Stimulated activated CD8-positive, alpha-beta memory T cell treated with anti-CD3 and anti-CD28 coated beads, Interleukin-2, amount 100 ng/mL, for 48 hours (primary cell): Measurements from ENCODE around the gene ITGB7.
A peak's percentile ranks its signal among the peaks of the same experiment; 100 is the strongest.
"Not testable (repeated sequence)": the region's sequence is repeated elsewhere in the genome, so short reads cannot be mapped to it uniquely, and the experiment has no call there.

Experiments used
- DNase-seq, 2 donors: peaks; one replicate each; pipeline ENCODE4 v3.0.0-alpha.2; 2020; ENCODE audit warnings: low read depth in 2 of 2

The ITGB7 gene

DNA sequence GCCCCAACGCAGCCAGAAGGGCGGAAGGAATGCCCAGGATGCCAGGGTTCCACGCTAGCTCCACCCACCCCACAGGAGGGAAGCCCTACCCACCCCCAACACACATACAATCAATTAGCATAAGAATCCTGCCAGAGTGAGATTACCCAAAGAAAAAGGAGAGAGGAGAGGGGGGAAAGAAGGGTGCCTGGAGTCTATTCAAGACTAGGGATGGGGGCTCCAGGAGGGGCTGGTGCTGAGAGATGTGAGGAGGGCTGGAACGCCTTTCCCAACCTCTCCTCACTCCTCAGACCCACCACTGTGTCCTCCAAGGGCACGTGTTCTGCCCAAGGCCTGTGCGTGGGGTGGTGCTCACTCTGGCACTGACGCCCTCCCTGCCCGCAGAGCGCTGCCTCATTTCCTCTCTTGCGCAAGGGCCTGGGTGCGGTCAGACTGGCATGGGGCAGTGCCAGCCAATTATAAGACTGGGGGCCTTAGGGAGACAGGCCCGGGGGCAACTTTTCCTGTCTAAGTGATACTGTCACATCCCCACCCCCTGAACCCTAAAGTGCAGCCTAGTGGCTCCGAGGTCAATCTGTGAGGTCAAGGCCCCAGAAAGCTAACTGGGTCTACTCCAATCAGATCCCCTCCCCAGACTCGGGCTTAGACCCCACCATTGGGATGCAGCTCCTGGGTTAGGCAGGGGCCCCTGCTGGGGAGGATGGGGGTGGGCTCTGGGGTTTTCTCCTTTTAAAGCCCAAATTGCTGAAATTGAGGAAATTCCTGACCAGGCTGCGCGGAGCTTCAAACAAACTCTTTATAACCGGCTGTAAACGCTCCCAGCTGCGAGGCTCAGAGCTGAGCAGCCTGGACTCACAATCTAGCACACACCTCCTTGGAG, 10.2 kb upstream of the ITGB7 start:
- peak; percentile 36 to 57 for DNase-seq

GRCh38 chr12:53215497-53215896, 8.4 kb upstream of the ITGB7 start:
- no peak for DNase-seq

DNA sequence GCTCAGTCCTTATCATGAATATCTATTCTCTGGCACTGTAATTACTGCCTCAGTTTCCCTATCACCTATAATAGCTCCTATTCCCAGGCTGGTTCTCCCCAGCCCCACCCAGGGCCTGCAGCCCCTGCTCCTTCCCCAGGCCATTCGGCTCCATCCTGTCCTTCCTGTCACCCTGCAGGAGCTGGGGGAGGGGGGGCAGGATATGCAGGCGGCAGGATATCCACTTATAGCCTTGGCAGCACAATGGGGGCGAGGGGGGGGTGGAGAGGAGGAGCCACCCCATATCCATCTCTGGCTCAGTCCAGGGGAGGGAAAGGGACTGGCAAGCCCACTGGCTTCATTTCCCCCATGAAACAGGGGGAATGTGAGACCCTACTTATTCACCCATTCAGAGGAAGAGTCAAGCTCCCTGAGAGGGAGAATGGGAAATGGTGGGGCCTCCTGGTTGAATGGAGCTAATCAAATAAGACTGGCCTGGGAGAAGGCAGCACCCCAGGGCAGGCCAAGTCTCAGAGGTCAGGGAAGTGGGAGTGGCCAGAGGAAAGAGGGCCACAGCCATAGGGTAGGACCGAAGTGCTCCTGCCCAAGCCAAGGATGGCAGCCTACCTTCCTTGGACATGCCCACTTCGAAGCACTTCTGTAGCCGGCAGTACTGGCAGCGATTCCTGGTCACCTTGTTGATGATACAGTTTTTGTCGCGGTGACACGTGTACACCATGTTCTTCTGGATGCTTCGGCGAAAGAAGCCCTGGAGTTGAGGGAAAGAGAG, 7.8 kb upstream of the ITGB7 start:
- DNase-seq, result no peak

- DNase-seq, result no peak
These were observed 7.2 kb upstream of the ITGB7 start for GRCh38 chr12:53214221-53214620.

- DNase-seq, result peak; percentile 75 to 76
These were observed 6.3 kb upstream of the ITGB7 start for GRCh38 chr12:53213348-53213747.

GRCh38 chr12:53212931-53213330, 5.9 kb upstream of the ITGB7 start:
- no peak for DNase-seq

DNA sequence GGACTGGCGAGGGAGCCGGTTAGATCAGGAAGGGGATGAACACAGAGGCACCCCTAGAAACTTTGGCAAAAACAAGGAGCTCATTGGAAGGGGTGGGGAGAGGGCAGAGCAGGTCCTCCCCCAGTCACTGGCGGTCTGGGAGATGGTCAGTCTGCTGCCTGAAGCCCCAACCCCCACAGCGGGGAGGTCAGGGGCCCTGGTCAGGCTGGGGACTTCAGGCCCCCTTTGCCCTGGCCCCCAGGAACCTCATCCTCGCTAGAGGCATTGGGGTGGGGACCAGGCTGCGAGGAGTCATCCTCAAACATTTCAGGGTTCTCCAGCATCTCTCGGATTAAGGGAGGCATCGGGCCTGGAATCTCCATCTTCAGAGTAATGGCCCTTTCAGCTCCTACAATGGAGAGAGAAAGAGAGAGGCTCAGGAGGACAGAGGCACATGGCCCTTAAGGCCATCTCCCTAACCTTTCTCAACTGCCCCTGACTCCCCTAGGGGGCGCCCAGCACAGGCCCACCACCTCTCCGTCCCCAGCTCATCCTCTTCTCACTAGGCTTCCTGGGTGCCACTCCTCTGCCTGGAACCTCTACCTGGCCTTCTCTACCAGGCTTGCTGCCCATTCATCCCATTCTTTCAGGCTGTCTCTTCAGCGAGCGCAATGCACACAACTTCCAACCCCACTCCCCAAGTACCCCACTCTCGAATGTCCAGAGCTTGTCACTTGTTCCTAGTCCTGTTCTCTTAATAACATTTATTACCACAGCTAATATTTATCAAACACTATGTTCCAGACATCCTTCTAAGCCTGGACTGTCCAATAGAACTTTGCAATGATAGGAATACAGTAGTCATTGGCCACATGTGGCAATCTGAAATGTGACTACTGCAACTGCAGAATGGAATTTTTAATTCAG, 4.7 kb upstream of the ITGB7 start:
- DNase-seq, result no peak

DNA sequence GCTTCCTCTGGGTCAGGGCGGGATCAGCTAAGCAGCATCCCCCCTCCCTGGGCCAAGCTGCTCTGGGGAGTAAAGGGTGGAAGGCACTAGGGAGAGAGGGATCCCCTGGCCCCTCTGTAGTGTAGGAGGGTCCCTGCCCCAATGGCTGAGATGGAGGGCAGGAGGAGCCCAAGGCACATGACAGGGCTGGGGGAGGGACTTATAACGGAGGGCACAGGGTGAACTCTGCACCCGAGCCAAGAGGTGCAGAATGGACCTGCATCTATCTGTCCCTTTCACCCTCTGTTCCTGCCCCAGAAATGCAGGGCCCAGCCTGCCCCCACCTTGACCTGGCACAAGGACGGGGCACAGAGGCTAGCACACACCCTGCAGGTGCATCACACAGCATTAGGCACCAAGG, 3.8 kb upstream of the ITGB7 start:
- DNase-seq, result no peak

- no peak for DNase-seq
These were observed 1.9 kb upstream of the ITGB7 start for GRCh38 chr12:53208877-53209463.

- no peak for DNase-seq
These were observed 1.4 kb upstream of the ITGB7 start for GRCh38 chr12:53208435-53208834.

DNA sequence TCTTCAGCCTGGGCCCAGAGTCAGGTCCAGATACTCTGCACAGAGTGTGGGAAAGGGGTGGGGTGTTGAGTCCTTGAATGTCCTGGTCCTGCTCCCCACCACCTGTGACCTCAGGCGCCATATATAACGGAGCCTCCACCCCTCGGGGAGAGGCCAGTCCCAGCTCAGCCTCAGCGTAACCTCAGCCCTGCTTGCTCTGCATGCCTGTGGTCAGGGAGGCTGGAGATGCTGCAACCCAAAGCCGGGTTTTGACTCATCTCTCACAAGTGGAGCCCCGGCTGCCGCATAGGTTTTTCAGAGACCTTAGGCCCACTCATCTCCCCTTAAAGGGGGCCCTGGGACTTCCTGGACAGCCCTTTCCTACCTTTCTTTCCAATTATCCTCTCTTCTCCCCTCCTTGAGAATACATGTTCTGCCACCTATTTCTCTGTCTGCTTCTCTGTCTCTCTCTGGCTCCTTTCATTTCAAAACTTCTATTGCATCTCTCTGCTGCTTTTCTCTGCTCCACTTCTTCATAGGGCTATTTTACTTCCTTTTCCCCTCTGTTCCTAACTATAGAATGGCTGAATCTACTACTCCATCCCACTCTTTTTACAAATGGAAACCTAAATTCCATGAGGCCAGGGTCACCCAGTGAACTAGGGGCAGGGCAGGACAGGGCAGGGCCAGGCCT, 1.2 kb downstream of the ITGB7 start:
- peak; percentile 73 to 77 for DNase-seq

GRCh38 chr12:53204351-53204750, 2.7 kb downstream of the ITGB7 start:
- no peak for DNase-seq

DNA sequence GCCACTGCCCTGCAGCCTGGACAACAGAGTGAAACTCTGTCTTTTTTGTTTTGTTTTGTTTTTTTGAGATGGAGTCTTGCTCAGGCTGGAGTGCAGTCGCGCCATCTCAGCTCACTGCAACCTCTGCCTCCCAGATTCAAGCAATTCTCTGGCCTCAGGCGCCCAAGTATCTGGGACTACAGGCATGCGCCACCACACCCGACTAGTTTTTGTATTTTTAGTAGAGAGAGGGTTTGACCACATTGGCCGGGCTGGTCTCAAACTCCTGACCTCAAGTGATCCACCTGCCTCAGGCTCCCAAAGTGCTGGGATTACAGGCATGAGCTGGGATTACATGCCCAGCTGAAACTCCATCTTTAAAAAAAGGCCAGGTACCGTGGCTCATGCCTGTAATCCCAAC, 4.7 kb downstream of the ITGB7 start:
- DNase-seq, result not testable (repeated sequence)

- no peak for DNase-seq
These were observed 5.4 kb downstream of the ITGB7 start for GRCh38 chr12:53201639-53202038.

- DNase-seq, result no peak
These were observed 5.9 kb downstream of the ITGB7 start for GRCh38 chr12:53201177-53201541.

DNA sequence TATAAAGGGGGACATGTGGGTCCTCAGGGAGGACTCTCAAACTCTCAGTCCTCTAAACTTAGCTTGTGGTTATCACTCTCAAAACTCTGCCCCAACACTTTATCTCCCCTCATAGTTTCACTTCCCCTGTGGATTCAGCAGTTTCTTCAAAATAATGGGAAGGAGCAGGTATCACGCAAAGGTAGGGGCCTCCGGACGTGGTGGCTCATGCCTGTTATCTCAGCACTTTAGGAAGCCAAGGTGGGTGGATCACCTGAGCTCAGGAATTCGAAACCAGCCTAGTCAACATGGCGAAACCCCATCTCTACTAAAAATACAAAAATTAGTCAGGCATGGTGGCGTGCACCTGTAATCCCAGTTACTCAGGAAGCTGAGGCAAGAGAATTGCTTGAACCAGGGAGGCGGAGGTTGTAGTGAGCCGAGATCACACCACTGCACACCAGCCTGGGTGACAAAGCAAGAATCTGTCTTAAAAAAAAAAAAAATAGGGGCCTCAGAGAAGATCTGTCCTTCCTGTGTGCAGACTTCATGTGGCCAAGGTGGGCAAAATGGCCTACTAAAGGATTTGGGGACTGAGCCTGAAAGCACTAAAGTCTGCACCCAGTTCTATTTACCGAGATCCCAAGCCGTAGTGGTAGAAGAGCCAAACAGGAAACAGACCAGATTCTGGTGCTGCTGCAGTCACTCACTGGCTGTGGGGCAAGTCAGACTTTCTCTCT, 6.4 kb downstream of the ITGB7 start:
- no peak for DNase-seq

DNA sequence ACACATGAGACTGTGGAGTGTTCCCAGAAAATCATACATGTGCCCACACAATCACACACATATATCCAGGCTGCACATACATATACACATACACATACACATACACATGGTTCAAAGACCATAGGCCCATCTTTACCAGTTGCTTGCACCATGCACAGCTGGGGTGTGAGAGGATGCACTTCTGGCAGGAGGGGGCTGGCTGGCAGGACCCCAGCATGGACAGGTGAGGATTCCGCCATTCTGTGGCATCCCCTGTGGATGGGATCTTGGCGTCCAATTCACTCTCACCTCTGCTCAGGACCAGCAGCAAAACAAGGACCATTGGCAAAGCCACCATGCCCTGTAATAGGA, 7.0 kb downstream of the ITGB7 start:
- no peak for DNase-seq

DNA sequence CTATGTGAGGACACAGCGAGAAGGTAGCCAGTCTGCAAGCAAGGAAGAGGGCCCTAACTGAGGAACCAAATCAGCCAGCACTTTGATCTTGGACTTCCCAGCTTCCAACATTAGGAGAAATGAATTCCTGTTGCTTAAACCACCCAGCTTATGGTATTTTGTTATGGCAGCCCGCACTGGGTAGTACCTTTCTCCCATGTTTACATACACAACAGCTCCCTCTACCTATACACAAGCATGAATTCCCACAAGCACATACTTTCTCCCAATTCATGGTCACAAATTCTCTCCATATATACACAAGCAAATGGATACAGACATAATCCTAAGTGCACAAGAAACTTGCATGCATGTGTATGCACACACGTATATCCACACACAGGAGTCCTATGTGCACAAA, 7.4 kb downstream of the ITGB7 start:
- DNase-seq, result no peak

GRCh38 chr12:53198486-53199110, 8.5 kb downstream of the ITGB7 start:
- no peak for DNase-seq

DNA sequence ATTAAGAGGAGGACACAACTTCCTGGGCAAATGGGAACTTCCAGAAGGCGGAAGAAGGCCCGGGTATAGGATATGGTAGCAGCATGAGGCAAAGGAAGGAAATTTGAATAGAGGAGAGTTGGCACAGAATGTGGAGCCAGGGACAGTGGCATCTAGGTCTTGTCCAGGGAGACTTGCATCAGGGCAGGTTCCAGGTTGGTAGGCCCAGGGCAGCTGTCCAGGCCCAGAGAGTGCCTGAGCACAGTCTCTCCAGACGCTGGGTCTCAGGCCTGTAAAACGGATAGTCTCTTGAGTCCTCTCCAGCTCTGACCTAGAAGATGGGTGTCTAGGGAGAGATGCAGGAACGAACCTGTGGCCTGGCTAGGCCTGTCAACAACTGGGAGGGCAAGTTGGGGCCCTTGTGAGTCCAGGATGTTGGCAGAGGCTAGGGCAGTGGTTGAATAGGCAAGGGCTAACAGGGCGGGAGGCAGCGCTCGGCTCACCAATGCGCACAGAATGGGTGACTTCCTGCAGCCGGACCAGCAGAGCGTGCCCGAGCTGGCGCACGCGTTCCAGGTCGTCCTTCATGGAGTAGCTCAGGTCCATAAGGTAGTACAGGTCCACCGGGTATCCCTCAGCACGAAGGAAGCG, 9.9 kb downstream of the ITGB7 start:
- DNase-seq, result no peak
